ENCODE results near the gene ZRANB3.

The ZRANB3 gene

DNA sequence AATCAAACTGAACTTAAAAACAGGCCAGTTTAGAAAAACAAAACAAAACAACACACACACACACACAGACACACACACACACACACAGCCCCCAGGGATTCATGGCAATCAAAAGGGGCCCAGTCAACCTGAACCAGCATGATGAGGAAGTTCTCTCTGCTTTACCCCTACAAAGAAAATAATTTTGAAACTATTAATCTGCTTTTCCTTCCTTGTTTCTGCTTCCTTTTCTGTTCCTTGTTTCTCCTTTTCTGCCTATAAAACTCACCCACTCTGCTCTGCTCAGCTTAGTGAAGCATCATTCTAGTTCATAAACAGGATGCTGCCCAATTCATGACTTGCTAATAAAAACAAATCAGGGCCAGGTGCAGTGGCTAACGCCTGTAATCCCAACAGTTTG, 275.8 kb downstream of the ZRANB3 start:
- DNase-seq (ENCODE audit: low read depth in 4 of 4, low spot score in 1 of 4), result no peak

GRCh38 chr2:135252805-135253458, 278.1 kb downstream of the ZRANB3 start:
- no peak for DNase-seq (ENCODE audit: low read depth in 4 of 4, low spot score in 1 of 4)

GRCh38 chr2:135248611-135249010, 282.4 kb downstream of the ZRANB3 start:
- no peak for DNase-seq (ENCODE audit: low read depth in 4 of 4, low spot score in 1 of 4)

DNA sequence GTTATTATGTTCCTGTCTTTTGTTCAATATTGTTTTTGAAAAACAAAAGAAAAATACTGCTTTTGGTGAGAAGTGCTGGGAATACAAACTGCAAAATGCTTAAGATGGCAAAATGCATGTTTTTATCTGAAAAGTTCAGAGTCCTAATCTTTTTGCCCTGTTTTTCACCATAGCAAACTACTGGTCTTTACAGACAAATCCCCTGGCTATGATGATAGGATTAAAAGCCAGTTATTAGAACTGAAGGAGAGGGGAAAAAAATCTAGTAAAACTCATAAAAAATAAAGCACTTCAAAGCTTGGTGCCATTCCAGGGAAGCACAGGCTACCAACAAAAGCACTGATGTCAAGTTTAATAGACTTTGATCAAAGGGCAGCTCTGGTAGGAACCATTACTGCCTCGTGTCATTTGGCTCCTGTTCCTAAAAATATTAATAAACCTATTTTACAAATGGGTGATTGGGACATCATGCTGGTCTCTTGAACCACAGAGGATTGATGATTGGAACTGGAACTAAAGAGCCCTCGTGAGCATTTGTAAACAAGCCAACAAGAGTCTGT, 284.2 kb downstream of the ZRANB3 start:
- no peak for DNase-seq (ENCODE audit: low read depth in 4 of 4, low spot score in 1 of 4)

GRCh38 chr2:135245071-135245470, 285.9 kb downstream of the ZRANB3 start:
- no peak for DNase-seq (ENCODE audit: low read depth in 4 of 4, low spot score in 1 of 4)

DNA sequence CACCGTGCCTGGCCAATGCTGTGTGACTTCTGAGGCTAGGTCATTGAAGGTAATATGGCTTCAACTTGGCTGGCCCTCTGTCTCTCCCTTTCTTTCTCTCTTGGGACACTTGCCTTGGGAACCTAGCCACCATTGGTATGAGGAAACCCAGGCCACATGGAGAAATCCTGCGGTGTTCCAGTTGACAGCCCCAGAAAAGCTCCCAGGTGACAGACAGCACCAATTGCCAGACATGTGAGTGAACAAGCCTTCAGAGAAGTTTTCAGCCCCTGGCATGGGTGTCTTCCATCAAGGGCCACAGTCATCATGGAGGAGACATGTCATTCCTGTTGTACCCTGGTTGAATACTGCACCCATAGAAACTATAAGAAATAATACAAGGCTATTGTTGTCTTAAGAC, 292.4 kb downstream of the ZRANB3 start:
- no peak for DNase-seq (ENCODE audit: low read depth in 4 of 4, low spot score in 1 of 4)

DNA sequence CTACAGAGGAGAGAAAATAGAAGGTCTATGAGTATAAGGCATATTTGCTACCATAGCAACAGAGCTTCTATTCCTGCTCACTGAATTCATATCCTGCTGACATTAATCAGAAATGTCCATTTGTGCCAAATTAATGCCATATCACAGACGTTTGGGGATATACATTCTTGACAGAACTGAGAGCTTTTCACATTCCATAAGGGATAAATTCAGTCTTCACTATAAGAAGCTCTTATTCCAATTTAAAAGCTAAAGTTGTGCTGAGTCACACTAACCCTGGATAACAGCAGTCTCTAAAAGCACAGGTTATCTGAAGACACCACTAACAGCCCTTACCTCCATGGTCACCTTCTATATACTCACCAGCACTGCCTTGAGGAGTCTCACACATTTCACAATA, 300.9 kb downstream of the ZRANB3 start:
- no peak for DNase-seq (ENCODE audit: low read depth in 4 of 4, low spot score in 1 of 4)

DNA sequence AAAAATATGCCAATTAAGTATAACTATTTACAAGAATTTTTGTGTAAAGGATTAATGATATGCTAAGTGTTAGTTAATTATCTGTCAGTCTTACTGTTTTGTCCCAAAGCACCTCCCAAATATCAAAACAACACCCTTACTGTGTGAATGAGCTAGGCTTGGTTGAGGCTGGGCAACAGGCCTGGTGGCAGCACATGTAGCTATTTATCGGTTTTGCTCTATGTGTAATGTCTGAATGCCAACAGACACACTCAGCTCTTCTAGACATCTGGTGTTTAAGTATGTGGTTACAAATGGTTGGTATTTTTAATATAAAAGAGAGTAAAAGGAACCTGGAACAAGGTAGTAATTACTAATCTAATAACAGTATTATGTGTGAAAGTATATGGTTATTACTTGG, 303.6 kb downstream of the ZRANB3 start:
- DNase-seq (ENCODE audit: low read depth in 4 of 4, low spot score in 1 of 4), result no peak

GRCh38 chr2:135226961-135227360, 304.1 kb downstream of the ZRANB3 start:
- no peak for DNase-seq (ENCODE audit: low read depth in 4 of 4, low spot score in 1 of 4)

GRCh38 chr2:135225781-135226180, 305.2 kb downstream of the ZRANB3 start:
- no peak for DNase-seq (ENCODE audit: low read depth in 4 of 4, low spot score in 1 of 4)

DNA sequence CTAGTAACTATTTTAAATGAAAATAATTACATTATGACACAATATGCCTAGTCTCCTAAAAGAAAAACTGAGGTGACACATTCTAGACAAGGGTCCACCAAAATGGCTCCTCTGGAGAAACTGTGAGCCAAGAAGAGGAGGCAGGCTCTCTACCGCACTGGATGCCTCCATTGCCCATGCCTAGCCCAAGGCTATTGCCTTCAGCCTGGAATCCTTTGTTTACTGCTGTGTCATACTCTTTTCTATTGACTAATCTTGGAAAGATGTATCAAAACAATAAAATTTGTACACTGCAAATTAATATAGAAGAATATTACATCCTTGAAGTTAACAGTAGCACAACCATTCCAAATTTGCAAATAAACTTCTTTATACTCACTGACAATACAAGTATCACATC, 311.8 kb downstream of the ZRANB3 start:
- no peak for DNase-seq (ENCODE audit: low read depth in 4 of 4, low spot score in 1 of 4)

DNA sequence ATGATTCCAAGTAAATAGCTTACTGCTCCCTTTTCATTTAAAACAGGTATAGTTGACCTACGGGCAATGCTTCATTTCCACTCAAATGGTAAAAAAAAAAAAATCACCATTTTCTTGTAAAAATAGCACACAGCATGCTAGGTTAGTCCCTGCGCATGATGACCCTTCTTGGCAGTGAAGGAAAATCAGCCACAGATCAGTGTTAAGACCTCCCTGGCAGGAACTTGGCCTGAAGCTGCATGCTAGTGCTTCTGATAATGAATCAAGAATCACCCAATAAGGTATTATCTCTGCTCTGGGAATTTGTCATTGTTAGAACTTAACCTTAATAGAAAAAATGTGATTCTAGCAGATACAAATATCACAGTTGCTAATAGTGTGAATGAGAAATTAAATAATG, 312.6 kb downstream of the ZRANB3 start:
- DNase-seq (ENCODE audit: low read depth in 4 of 4, low spot score in 1 of 4), result no peak

DNA sequence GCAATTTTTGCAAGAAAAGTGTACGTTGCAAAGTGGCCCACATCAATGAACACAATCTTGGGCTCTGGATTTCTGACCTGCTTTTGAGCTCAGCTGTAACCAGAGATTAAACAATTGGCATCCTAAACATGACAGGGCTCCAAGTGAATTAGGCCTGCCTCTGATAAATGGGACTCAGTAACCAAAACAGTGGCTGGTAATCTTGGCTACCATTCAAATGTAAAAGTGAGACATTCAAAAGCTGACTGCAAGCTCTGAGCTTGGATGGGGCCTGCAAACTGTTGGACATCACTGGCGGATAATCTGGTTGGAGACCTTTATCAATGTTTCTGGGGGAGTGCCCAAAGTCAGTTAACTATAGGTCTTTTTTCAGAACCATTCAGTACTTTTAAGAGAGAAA, 318.3 kb downstream of the ZRANB3 start:
- no peak for DNase-seq (ENCODE audit: low read depth in 4 of 4, low spot score in 1 of 4)

DNA sequence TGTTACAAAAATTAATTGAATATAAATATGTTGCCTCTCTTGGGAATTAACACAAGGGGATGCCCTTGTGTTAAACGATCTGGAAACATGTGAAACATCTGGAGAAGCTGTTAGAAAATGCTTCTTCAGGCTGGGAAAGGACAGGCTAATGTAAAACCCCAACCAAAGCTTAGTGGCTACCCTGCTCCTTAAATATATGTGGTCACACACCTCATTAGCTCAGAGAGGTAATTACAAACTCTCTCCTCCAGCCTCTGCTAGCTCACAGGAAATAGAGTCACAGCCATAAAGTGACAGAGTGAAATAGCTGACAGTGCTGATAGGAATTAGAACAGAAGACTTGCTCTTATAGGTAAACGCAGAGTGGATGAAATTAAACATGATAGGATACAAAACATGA, 323.0 kb downstream of the ZRANB3 start:
- DNase-seq (ENCODE audit: low read depth in 4 of 4, low spot score in 1 of 4), result no peak

GRCh38 chr2:135203944-135204343, 327.1 kb downstream of the ZRANB3 start:
- no peak for DNase-seq (ENCODE audit: low read depth in 4 of 4, low spot score in 1 of 4)

- no peak for DNase-seq (ENCODE audit: low read depth in 4 of 4, low spot score in 1 of 4)
Observed at GRCh38 chr2:135202751-135203150, 328.3 kb downstream of the ZRANB3 start.

DNA sequence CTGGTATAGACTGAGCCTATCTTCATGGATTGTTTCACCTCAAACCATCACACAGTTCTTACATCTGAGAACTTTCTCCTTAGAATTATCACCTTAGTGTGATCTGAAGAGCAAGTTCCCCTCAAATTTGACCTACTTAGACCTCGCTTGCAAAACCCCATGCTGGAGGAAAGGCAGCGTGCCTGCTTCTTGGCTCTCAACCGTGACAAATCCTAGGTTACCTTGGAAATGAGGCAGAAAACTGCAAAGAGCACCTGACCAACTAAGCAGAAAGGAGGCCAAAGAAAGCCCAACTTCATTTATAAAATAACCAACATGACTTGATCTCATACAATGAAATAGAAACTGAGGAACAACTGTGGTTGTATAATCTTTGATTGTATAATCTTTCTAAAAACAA, 332.5 kb downstream of the ZRANB3 start:
- no peak for DNase-seq (ENCODE audit: low read depth in 4 of 4, low spot score in 1 of 4)

GRCh38 chr2:135190799-135191198, 340.2 kb downstream of the ZRANB3 start:
- DNase-seq (ENCODE audit: low read depth in 4 of 4, low spot score in 1 of 4), result no peak

- no peak for DNase-seq (ENCODE audit: low read depth in 4 of 4, low spot score in 1 of 4)
Observed at GRCh38 chr2:135189148-135189547, 341.9 kb downstream of the ZRANB3 start.

DNA sequence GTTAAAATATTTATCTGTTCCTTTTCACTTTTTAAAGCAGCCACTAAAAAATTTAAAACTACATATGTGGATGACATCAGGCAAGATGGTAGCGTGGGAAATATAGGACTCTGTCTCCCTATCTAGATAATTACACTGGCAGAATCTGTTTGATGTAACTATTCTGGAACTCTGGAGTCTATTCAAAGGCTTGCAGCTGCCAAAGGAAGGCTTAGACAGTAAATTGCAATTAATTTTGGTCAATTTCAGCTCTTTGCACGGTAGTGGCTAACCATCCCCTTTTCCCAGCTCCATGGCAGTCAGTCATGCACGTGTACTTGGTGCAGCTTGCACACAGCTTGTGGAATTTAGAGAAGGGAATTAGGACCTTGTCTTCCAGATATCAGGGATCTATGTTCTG, 343.7 kb downstream of the ZRANB3 start:
- DNase-seq (ENCODE audit: low read depth in 4 of 4, low spot score in 1 of 4), result no peak

- DNase-seq (ENCODE audit: low read depth in 4 of 4, low spot score in 1 of 4), result no peak
Observed at GRCh38 chr2:135186054-135186453, 345.0 kb downstream of the ZRANB3 start.

GRCh38 chr2:135183822-135184221, 347.2 kb downstream of the ZRANB3 start:
- DNase-seq (ENCODE audit: low read depth in 4 of 4, low spot score in 1 of 4), result no peak

DNA sequence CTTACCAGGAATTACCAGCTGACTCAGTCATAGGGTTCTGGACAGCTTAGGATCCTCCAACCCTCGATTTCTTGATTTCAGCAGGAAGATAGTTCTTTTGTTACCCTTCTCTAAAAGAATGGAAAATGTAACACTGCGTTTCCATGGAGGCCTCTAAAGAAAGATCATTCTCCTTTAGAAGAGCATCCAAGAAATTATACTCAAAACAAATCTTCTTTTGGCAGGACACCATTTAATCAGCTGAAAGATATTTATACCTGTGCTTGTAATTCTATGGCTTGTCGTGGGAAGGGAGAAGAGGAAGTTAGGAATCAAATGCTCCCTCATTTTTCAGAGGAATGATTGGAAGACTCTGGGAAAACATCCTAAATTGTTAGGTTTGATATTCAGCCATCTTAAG, 348.4 kb downstream of the ZRANB3 start:
- no peak for DNase-seq (ENCODE audit: low read depth in 4 of 4, low spot score in 1 of 4)

All from stimulated activated CD4-positive, alpha-beta T cell treated with anti-CD3 and anti-CD28 coated beads, Interleukin-1b, Interleukin-23, amount 100 ng/mL, for 24 hours (primary cell).